HG03159 (cell line): Measurements from ENCODE around the gene SLC16A9.
"Not testable (repeated sequence)": the region's sequence is repeated elsewhere in the genome, so short reads cannot be mapped to it uniquely, and the experiment has no call there.

Experiments used
- ATAC-seq: cut with Tn5 transposase; IDR thresholded peaks from one replicate; pipeline ENCODE4 v1.9.1; 2021; ENCODE audit warnings: mild to moderate bottlenecking, moderate library complexity; ENCODE audit not compliant: unreplicated experiment

Gene SLC16A9

DNA sequence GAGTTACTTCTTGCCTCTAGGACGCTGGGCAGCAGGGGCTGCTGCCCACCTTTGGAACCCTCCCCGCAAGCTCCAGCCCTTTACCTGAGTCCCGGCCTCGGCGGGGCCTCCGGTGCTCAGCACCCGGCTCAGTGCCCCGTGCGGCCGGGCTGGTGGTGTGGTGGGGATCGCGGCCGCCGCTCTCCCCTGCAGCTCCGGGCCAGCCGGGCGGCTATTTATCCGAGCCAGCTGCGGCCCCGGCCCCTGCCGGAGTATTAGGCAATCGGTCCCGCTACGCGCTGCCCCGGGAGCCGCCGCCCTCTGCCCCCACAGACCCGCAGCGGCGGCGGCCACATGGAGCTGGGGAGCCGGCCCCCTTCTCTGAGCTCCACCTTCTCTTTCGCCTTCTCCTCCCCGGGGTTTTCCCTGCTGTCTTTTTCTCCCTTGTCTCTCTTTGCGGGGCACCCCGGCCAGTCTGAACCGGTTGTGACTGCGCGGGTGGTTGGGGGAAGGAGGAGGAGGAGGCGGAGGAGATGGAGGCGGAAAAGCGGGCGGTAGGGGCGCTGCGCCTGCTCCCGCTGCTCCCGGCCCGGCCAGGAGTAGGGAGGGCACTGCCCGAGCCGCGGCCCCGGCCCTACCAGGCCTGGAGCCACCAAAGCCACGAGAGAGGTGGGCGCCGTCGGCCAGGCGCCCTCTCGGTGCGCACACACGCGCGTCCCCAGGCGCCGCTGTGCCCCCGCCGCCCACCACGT is at the start of gene SLC16A9:
SLC16A9 (minus strand) TSS at position 456 of the 731 bp plus-strand sequence. CDS start 25,559 bp downstream, outside the sequence.
- ATAC-seq: peak; percentile 83

DNA sequence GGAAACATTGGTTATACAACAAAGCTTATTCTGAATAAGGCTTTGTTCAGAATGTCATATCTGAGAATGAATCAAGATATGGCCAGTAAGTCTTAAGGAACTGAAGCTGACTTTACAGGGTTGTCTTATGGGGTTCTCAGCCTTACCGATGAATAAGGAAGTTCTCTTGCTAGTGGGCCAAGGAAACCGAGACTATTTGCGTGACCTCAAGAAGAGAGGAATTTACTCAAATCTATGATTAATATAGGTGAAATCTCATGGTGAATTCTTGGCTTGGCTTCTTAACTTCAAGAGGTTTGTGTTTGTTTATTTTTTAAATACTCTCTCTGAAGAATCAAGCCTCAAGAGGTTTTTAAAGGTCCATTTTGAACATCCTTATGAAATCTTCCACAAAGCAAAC is 48.3 kb upstream of the SLC16A9 start:
- ATAC-seq: no peak

DNA sequence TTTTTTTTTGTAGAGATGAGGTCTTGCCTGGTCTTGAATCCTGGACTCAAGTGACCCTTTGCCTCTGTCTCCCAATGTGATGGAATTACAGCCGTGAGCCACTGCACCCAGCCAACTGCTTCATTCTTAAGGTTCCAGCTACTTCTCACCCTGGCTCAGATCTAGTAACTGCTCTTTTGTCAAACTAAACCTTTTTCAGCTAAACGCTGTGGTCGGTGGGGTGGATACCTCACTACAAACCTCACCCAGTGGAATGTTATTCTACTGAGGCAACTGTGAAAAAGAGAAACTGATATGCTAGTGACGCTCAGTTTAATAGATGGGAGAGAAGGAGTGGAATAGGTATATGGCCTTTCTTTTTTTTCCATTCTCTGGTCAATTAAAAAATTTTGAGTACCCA is 45.3 kb upstream of the SLC16A9 start:
- no peak for ATAC-seq

GRCh38 chr10:59753267-59753666 is 43.6 kb upstream of the SLC16A9 start, which contains the start of gene MRLN:
TSS of gene MRLN (minus strand) at chr10:59753455.
- no peak for ATAC-seq

GRCh38 chr10:59752278-59752940 is 42.8 kb upstream of the SLC16A9 start:
- no peak for ATAC-seq

DNA sequence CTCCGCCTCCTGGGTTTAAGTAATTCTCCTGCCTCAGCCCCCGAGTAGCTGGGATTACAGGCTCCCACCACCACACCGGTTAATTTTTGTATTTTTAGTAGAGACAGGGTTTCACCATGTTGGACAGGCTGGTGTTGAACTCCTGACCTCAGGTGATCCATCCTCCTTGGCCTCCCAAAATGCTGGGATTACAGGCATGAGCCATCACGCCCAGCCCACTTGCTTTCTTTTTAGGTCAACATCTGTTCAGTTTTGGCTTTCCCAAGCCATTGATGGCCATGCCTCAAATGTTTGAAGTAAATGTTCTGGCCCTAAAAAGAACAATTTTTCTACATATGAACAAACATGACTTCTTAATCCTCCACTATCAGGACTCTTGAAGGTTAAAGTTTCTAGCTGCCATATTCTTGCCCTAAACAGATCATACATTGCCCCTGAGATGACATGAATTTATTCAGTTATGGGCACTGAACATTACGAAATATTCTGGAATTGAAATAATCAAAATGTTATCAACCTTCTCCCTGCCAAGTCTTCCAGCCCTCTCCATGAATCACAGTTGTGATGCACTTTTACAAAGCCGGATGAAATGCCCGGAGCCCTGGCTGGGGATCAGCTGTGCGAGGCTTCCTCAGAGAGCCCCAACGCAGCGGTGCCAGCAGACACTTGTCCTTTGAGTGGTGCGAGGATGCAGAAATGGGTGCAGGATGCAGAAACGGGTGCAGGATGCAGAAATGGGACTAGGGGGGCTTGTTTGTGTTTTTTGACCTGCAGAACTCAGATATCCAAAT is 40.7 kb upstream of the SLC16A9 start:
- ATAC-seq: no peak

DNA sequence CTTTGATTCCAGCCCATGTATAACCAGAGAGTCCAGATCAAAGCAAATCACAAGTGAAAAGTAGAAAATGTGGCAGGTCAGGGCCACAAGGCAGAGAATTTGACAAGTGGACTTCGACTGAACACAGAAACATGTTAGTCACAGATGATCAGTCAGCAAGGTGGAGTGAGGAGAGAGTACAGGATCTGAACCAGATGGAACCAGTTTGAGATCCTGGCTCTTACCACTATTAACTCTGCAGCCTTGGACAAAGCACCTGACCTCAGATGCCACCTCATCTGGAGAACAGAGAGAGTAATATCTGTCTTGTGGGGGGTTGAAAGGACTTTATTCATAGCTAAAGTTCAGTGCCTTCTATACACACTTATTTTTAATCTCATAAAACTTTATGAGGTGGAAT is 39.2 kb upstream of the SLC16A9 start:
- ATAC-seq: no peak

- ATAC-seq: no peak
These were observed 35.6 kb upstream of the SLC16A9 start for GRCh38 chr10:59745163-59745650.

- ATAC-seq: not testable (repeated sequence)
These were observed 35.1 kb upstream of the SLC16A9 start for GRCh38 chr10:59744762-59745161.

DNA sequence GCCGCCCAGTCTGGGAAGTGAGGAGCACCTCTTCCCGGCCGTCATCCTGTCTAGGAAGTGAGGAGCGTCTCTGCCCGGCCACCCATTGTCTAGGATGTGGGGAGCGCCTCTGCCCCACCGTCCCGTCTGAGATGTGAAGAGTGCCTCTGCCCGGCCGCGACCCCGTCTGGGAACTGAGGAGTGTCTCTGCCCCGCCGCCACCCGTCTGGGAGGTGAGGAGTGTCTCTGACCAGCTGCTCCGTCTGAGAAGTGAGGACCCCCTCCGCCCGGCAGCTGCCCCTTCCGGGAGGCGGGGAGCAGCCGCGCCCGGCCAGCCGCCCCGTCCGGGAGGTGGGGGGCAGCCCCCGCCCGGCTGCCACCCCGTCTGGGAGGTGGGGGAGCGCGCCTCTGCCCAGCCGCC is 34.5 kb upstream of the SLC16A9 start:
- ATAC-seq: not testable (repeated sequence)

DNA sequence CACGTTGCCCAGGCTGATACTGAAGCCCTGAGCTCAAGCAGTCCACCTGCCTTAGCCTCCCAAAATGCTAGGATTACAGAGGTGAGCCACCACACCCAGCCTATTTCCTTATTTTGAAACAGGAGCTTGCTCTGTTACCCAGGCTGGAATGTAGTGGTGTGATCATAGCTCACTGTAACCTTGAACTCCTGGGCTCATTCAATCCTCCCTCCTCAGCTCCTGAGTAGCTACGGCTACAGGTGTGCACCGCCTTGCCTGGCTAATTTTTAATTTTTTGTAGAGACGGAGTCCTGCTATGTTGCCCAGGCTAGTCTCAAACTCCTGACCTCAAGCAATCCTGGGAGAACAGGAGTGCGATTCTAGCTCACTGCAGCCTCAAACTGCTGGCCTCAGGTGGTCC is 31.9 kb upstream of the SLC16A9 start:
- ATAC-seq: no peak

GRCh38 chr10:59741048-59741447 is 31.4 kb upstream of the SLC16A9 start:
- ATAC-seq: no peak

DNA sequence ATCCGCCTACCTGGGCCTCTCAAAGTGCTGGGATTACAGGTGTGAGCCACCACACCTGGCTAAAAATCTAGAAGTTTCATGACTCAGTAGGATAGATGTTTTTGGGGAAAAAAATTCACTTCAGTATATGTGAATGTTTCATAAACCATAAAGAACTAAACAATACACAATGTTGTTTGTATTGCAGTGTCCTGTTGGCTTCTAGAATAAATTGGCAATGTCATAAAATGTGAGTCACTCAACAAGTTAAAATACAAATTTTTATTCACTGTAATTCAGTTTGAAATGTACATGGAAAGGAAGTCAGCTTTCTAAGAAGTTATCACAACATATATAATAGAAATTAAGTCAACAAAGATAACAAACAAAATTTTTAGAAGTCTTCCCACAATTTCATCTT is 27.1 kb upstream of the SLC16A9 start:
- no peak for ATAC-seq

GRCh38 chr10:59735296-59735695 is 25.6 kb upstream of the SLC16A9 start:
- ATAC-seq: no peak

- no peak for ATAC-seq
These were observed 24.4 kb upstream of the SLC16A9 start for GRCh38 chr10:59734014-59734462.

- ATAC-seq: not testable (repeated sequence)
These were observed 23.8 kb upstream of the SLC16A9 start for GRCh38 chr10:59733321-59734013.

GRCh38 chr10:59732849-59733248 is 23.2 kb upstream of the SLC16A9 start:
- not testable (repeated sequence) for ATAC-seq

- ATAC-seq: not testable (repeated sequence)
These were observed 19.5 kb upstream of the SLC16A9 start for GRCh38 chr10:59729167-59729566.

DNA sequence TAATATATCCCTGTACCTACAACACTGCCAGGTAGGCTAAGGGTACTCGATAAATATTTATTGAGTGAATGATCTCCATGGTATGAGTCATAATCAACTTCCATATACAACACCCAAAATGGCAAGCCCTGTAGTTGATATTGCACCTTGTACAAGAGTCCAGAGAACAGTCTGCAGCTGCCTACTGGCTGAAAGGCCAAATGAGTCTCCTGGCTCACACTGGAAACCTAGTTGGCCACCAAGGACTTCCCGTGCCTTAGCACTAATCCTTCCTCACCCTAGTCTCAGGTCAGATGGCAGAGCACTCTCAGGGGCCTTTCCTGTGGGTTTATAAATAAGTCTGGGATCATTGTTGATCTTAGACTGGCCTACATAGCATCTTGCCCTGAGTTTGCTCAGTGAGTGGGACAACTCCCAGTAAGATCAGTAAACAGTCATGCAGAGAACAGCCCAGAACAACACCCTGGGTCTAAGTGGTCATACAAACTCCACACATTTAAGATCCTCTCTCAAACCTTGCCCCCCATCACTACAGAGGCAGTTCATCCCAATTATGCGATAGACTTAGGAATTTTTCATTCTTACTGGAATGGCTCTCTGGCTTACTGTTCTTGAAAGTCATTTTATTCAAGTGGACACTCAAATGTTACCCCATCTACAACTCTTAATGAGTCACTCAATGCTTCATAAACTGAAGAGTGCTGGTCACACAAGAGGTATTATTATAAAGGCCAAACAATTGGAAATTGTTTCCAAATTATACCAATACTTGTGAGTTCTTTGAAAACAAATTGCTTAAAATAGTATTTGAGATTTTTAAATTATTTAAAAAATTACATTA is 14.7 kb upstream of the SLC16A9 start:
- ATAC-seq: no peak

GRCh38 chr10:59720377-59720776 is 10.7 kb upstream of the SLC16A9 start:
- no peak for ATAC-seq
